Panc1 (cell line): ENCODE data around the gene ZBTB18. TPM values are rescaled to one million over a fixed set of nuclear protein-coding genes. Genes with fewer than 3 reads are reported as not detected.

Source experiments
- ATAC-seq: fragments of 200-7000 bp; cut with Tn5 transposase; 2 replicates; pipeline ENCODE4 v1.9.1; 2020; ENCODE audit warnings: mild to moderate bottlenecking, moderate library complexity
- BruUV-seq: library from RNA; stranded (reverse); fragments of 400-500 nt; replicated peaks from 2 replicates; lab custom pipeline; 2021; lab: Mats Ljungman, UMichigan
- CTCF ChIA-PET: fragments of 300-600 bp; sonication (Branson Sonifier 250); formaldehyde crosslinking; loops from one replicate; lab custom pipeline; 2022; ENCODE audit warnings: antibody characterized with exemption; lab: Charles Lee
- POLR2A ChIA-PET: fragments of 300-600 bp; sonication (Branson Sonifier 250); formaldehyde crosslinking; loops from one replicate; lab custom pipeline; 2022; ENCODE audit warnings: antibody characterized with exemption; lab: Charles Lee
- DNase-seq: peaks from one replicate; pipeline ENCODE4 v3.0.0-alpha.2; 2010; ENCODE audit warnings: low read depth, low spot score
- H3K27ac ChIP-seq: 2 replicates; pipeline ENCODE4 v1.5.1; 2011; ENCODE audit warnings: mild to moderate bottlenecking, low read length, inconsistent platforms
- H3K27me3 ChIP-seq: fragments of 200-500 bp; sonication (Bioruptor generic); 2 replicates; pipeline ENCODE4 v1.6.0; 2014; ENCODE audit warnings: low read length, inconsistent platforms; ENCODE audit not compliant: control insufficient read depth, insufficient read depth
- H3K36me3 ChIP-seq: fragments of 200-500 bp; sonication (Bioruptor generic); 2 replicates; pipeline ENCODE4 v1.5.1; 2014; ENCODE audit warnings: inconsistent platforms, mild to moderate bottlenecking, low read length, moderate library complexity; ENCODE audit not compliant: control insufficient read depth, insufficient read depth
- H3K4me1 ChIP-seq: 2 replicates; pipeline ENCODE4 v1.5.1; 2011; ENCODE audit warnings: inconsistent platforms, mild to moderate bottlenecking, low read length, moderate library complexity; ENCODE audit not compliant: control insufficient read depth, insufficient read depth
- H3K4me3 ChIP-seq, 2 experiments: 2 replicates each; pipeline ENCODE4 v1.5.1; 2011 to 2012; ENCODE audit warnings: low read depth in 2 of 2, low read length in 2 of 2, mild to moderate bottlenecking in 2 of 2, inconsistent platforms in 1 of 2, moderate library complexity in 1 of 2
- H3K9me3 ChIP-seq: fragments of 200-500 bp; sonication (Bioruptor generic); 2 replicates; pipeline ENCODE4 v1.5.1; 2014; ENCODE audit warnings: low read depth, mild to moderate bottlenecking, inconsistent platforms, low read length, moderate library complexity; ENCODE audit not compliant: control insufficient read depth, insufficient read depth
- POLR2AphosphoS5 ChIP-seq: IDR thresholded peaks from 2 replicates; pipeline ENCODE4 v1.6.1; 2012; ENCODE audit warnings: mild to moderate bottlenecking, low read depth, low read length, moderate library complexity
- SIN3A ChIP-seq: IDR thresholded peaks from 2 replicates; pipeline ENCODE4 v1.6.1; 2012; ENCODE audit warnings: low read depth, mild to moderate bottlenecking, low read length, moderate library complexity, borderline replicate concordance; ENCODE audit not compliant: insufficient read depth
- TCF7L2 ChIP-seq: IDR thresholded peaks from 2 replicates; pipeline ENCODE4 v1.6.1; 2011; ENCODE audit warnings: mild to moderate bottlenecking, low read depth, low read length, inconsistent platforms
- in situ Hi-C: cut with HindIII; loops from 2 replicates; pipeline ENCODE4 v1.10.0; 2016; ENCODE audit warnings: low sequenced_read_pairs, low pct_unique_long_range_greater_than_20kb
- intact Hi-C: fragments of 100-400 bp; cut with micrococcal nuclease; formaldehyde crosslinking; loops from one replicate; pipeline ENCODE4 v1.10.0; 2022; ENCODE audit not compliant: unreplicated experiment
- total RNA-seq: library from RNA; stranded (reverse); gene quantifications from one replicate; pipeline ENCODE4 v1.2.1, GENCODE V29; 2021; ENCODE audit not compliant: unreplicated experiment
- TF ChIP-seq, protein P1 (sequence below): fragments of 450-650 bp; IDR thresholded peaks from 2 replicates; pipeline ENCODE4 v1.5.1; 2017; ENCODE audit warnings: mild to moderate bottlenecking
- TF ChIP-seq, protein P2 (sequence below), 2 experiments: IDR thresholded peaks; 2 replicates each; pipeline ENCODE4 v1.6.1; 2011 to 2012; ENCODE audit warnings: low read depth in 2 of 2, control low read depth in 1 of 2, low read length in 1 of 2, mild to moderate bottlenecking in 1 of 2, moderate library complexity in 1 of 2; ENCODE audit not compliant: insufficient read depth in 1 of 2

The ZBTB18 gene
- total RNA-seq, 1 experiment from 2014 or later: 9.9 TPM

DNA sequence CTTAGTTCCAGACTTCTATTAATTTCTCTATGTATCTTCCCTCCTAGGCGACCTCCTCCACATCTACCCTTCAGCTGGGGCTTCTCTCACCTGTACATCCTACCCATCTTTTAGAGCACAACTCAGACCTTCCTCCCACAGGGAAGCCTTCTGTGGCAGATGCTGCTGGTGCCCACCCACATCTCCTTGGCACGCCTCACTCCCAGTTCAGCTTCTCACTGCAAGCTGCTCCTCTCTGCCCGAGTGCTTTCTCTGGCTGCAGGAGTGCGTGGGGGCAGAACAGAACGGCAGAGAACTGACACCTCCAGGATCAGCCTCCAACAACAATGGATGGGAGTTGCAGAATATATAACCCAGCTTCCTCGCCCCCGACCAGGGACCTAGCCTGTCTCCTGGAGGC is 36.5 kb downstream of the ZBTB18 start:
- H3K27ac ChIP-seq: no peak overlapping the region
- H3K4me3 ChIP-seq: no peak overlapping the region
- BruUV-seq: no TSS peak
- H3K9me3 ChIP-seq: no peaks in the 10 kb centered on the region
- intact Hi-C loops: no loop called here
- ChIA-PET CTCF (no interaction called here), POLR2A (no interaction called here)
- no peak for DNase-seq
- H3K4me1 ChIP-seq: no peaks in the 10 kb centered on the region
- TF ChIP-seq SIN3A (no peak), TCF7L2 (no peak), POLR2AphosphoS5 (no peak)
- TF ChIP-seq, protein P1, sequence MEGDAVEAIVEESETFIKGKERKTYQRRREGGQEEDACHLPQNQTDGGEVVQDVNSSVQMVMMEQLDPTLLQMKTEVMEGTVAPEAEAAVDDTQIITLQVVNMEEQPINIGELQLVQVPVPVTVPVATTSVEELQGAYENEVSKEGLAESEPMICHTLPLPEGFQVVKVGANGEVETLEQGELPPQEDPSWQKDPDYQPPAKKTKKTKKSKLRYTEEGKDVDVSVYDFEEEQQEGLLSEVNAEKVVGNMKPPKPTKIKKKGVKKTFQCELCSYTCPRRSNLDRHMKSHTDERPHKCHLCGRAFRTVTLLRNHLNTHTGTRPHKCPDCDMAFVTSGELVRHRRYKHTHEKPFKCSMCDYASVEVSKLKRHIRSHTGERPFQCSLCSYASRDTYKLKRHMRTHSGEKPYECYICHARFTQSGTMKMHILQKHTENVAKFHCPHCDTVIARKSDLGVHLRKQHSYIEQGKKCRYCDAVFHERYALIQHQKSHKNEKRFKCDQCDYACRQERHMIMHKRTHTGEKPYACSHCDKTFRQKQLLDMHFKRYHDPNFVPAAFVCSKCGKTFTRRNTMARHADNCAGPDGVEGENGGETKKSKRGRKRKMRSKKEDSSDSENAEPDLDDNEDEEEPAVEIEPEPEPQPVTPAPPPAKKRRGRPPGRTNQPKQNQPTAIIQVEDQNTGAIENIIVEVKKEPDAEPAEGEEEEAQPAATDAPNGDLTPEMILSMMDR: no peak
- TF ChIP-seq, protein P2, sequence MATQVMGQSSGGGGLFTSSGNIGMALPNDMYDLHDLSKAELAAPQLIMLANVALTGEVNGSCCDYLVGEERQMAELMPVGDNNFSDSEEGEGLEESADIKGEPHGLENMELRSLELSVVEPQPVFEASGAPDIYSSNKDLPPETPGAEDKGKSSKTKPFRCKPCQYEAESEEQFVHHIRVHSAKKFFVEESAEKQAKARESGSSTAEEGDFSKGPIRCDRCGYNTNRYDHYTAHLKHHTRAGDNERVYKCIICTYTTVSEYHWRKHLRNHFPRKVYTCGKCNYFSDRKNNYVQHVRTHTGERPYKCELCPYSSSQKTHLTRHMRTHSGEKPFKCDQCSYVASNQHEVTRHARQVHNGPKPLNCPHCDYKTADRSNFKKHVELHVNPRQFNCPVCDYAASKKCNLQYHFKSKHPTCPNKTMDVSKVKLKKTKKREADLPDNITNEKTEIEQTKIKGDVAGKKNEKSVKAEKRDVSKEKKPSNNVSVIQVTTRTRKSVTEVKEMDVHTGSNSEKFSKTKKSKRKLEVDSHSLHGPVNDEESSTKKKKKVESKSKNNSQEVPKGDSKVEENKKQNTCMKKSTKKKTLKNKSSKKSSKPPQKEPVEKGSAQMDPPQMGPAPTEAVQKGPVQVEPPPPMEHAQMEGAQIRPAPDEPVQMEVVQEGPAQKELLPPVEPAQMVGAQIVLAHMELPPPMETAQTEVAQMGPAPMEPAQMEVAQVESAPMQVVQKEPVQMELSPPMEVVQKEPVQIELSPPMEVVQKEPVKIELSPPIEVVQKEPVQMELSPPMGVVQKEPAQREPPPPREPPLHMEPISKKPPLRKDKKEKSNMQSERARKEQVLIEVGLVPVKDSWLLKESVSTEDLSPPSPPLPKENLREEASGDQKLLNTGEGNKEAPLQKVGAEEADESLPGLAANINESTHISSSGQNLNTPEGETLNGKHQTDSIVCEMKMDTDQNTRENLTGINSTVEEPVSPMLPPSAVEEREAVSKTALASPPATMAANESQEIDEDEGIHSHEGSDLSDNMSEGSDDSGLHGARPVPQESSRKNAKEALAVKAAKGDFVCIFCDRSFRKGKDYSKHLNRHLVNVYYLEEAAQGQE (IDR thresholded peaks at IDR 0.05; ENCODE audit: insufficient read depth in 1 of 2, low read depth in 2 of 2, low read length in 1 of 2): no peak
- no peaks in the 10 kb centered on the region for H3K36me3 ChIP-seq
- ATAC-seq: no peak
- in situ Hi-C loops: no loop called here
- peaks cover 3% of the 10 kb centered on the region for H3K27me3 ChIP-seq

DNA sequence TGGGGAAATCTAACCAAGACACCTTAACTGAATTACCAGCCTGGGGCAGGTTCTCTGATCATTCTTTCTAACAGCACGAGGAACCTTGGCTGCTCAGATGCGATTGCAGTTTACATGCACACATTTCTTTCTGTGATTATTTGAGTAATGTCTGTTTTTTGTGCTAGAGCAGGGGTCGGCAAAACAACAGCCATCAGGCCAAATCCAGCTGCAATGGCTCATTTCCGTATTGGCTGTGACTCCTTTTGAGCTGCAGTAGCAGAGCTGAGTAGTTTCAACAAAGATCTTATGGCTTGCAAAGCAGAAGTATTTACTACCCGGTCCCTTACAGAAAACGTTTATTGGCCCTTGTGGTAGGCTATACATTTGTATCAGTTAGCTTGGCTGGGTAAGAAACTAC is 37.1 kb downstream of the ZBTB18 start:
- POLR2A ChIA-PET: no interaction called here
- H3K9me3 ChIP-seq: no peaks in the 10 kb centered on the region
- TF ChIP-seq SIN3A: no peak
- TF ChIP-seq TCF7L2: no peak
- TF ChIP-seq, protein P1: no peak
- TF ChIP-seq, protein P2 (IDR thresholded peaks at IDR 0.05; ENCODE audit: insufficient read depth in 1 of 2, low read depth in 2 of 2, low read length in 1 of 2): no peak
- no peak for TF ChIP-seq POLR2AphosphoS5
- H3K4me1 ChIP-seq: no peaks in the 10 kb centered on the region
- H3K36me3 ChIP-seq: no peaks in the 10 kb centered on the region
- no peak overlapping the region for H3K4me3 ChIP-seq
- CTCF ChIA-PET: no interaction called here
- no peak for ATAC-seq
- no peak overlapping the region for H3K27ac ChIP-seq
- no peak for DNase-seq
- H3K27me3 ChIP-seq: peaks cover 3% of the 10 kb centered on the region
- intact Hi-C loops (no loop called here), in situ Hi-C loops (no loop called here)
- BruUV-seq: no TSS peak
